ENCODE results near the gene TSPAN31. TPM values are rescaled to one million over a fixed set of nuclear protein-coding genes. Genes with fewer than 3 reads are reported as not detected.
A peak's percentile ranks its signal among the peaks of the same experiment; 100 is the strongest.
"Not testable (repeated sequence)": the region's sequence is repeated elsewhere in the genome, so short reads cannot be mapped to it uniquely, and the experiment has no call there.

TSPAN31 gene
- polyA plus RNA-seq, 6 donors from 2014 or later = 48.3 to 82.1 (median 57.7) TPM

DNA sequence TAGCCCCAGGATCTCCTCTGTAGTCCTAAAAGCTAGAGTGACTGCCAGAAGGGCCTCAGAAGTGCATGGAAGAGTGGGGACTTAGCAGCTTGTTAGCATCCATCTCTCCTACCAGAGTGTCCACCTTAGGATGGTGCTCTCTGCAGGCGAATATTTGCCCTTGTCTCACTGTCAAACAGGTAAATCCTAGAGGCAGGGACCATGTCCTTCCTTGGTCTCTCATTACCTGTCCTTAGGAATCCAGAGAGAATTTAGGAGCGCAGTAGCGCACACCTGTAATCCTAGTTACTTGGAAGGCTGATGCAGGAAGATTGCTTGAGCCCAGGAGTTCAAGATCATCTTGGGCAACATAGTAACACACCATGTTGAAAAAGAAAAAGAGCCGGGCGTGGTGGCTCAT, 27.7 kb upstream of the TSPAN31 start:
- Mint-ChIP-seq H3K4me3 (no peak overlapping the region), H3K4me1 (peaks cover 11 to 21% (median 13%) of the 10 kb centered on the region in 3 donors), H3K9me3 (no peaks in the 10 kb centered on the region), H3K27ac (no peak overlapping the region), H3K27me3 (no peaks in the 10 kb centered on the region), H3K36me3 (peaks cover 22 to 46% of the 10 kb centered on the region in 2 donors)
- DNase-seq = no peak
- no peak for ATAC-seq (ENCODE audit: low read depth in 2 of 2)

- Mint-ChIP-seq H3K27me3 (no peaks in the 10 kb centered on the region), H3K9me3 (no peaks in the 10 kb centered on the region), H3K27ac (no peak overlapping the region), H3K4me3 (peak overlapping the region in 1 of 8 donors; percentile 15), H3K4me1 (peaks cover 13 to 22% (median 15%) of the 10 kb centered on the region in 3 donors), H3K36me3 (peaks cover 17 to 46% of the 10 kb centered on the region in 2 donors)
- DNase-seq (no peak), ATAC-seq (ENCODE audit: low read depth in 2 of 2) (no peak)
These were observed 26.8 kb upstream of the TSPAN31 start for GRCh38 chr12:57717846-57718640.

GRCh38 chr12:57718641-57719528, 26.0 kb upstream of the TSPAN31 start:
- Mint-ChIP-seq H3K9me3 (no peaks in the 10 kb centered on the region), H3K36me3 (peaks cover 17 to 46% of the 10 kb centered on the region in 2 donors), H3K4me1 (peaks cover 13 to 20% (median 15%) of the 10 kb centered on the region in 3 donors), H3K27me3 (no peaks in the 10 kb centered on the region), H3K27ac (no peak overlapping the region), H3K4me3 (no peak overlapping the region)
- no peak for ATAC-seq (ENCODE audit: low read depth in 2 of 2)
- DNase-seq = no peak

- ATAC-seq (ENCODE audit: low read depth in 2 of 2) = no peak
- Mint-ChIP-seq H3K27me3 (no peaks in the 10 kb centered on the region), H3K9me3 (no peaks in the 10 kb centered on the region), H3K4me1 (peaks cover 19 to 31% (median 23%) of the 10 kb centered on the region in 3 donors), H3K27ac (peak overlapping the region in 1 of 6 donors; percentile 88), H3K4me3 (no peak overlapping the region), H3K36me3 (peaks cover 17 to 46% of the 10 kb centered on the region in 2 donors)
- no peak for DNase-seq
These were observed 24.8 kb upstream of the TSPAN31 start for GRCh38 chr12:57719777-57720605.

DNA sequence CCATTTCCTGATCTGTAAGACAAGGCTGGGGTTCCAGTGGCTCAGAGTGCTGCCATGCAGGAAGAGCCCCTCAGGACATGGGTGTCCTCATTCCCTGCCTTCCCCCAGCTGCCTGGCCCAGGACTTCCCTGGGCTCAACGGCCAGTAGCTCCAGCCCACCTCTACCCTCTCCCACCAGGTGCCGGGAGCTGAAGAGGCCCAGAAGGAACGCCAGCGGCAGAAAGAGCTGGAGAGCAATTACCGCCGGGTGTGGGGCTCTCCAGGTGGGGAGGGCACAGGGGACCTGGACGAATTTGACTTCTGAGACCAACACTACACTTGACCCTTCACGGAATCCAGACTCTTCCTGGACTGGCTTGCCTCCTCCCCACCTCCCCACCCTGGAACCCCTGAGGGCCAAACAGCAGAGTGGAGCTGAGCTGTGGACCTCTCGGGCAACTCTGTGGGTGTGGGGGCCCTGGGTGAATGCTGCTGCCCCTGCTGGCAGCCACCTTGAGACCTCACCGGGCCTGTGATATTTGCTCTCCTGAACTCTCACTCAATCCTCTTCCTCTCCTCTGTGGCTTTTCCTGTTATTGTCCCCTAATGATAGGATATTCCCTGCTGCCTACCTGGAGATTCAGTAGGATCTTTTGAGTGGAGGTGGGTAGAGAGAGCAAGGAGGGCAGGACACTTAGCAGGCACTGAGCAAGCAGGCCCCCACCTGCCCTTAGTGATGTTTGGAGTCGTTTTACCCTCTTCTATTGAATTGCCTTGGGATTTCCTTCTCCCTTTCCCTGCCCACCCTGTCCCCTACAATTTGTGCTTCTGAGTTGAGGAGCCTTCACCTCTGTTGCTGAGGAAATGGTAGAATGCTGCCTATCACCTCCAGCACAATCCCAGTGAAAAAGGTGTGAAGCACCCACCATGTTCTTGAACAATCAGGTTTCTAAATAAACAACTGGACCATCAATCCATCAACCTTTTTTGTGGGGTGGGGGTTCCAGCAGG, 23.9 kb upstream of the TSPAN31 start:
- Mint-ChIP-seq H3K27ac (no peak overlapping the region), H3K9me3 (no peaks in the 10 kb centered on the region), H3K27me3 (no peaks in the 10 kb centered on the region), H3K36me3 (peaks cover 17 to 42% of the 10 kb centered on the region in 2 donors), H3K4me1 (peaks cover 21 to 31% (median 23%) of the 10 kb centered on the region in 3 donors), H3K4me3 (no peak overlapping the region)
- no peak for DNase-seq
- no peak for ATAC-seq (ENCODE audit: low read depth in 2 of 2)

DNA sequence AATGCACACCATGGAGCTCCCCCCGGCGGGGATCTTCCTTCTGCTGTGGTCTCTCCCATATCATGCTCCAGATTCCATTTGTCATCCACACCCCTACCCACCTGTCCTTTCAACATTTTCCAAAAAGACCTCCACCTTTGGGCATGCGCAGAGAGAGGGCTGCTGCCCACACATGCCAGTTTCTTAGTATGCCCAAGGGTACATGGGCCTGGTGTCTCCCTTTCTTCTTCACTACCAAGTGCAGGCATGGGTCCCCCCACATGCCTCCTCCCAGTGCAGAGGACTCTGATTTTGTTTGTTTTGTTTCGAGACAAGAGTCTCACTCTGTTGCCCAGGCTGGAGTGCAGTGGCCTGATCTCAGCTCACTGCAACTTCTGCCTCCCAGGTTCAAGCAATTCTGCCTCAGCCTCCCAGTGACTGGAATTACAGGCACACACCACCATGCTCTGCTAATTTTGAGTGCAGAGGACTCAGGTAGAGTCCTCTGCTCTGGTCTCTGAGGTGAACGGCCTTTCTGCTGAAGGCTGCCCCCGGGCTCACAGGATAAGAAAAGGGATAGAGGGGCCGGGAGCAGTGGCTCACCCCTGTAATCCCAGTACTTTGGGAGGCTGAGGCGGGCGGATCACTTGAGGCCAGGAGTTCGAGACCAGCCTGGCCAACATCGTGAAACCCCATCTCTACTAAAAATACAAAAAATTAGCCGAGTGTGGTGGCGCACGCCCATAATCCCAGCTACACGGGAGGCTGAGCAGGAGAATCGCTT, 22.8 kb upstream of the TSPAN31 start:
- ATAC-seq (ENCODE audit: low read depth in 2 of 2); DNase-seq; H3K9me3 Mint-ChIP-seq; H3K27me3 Mint-ChIP-seq; H3K27ac Mint-ChIP-seq: not testable (repeated sequence)
- H3K36me3 Mint-ChIP-seq = peaks cover 17 to 46% of the 10 kb centered on the region in 2 donors
- H3K4me3 Mint-ChIP-seq = peak overlapping the region in 2 of 8 donors; percentile 3 to 47
- H3K4me1 Mint-ChIP-seq = peaks cover 19 to 34% (median 24%) of the 10 kb centered on the region in 3 donors

- H3K27me3 Mint-ChIP-seq = no peaks in the 10 kb centered on the region
- no peak overlapping the region for H3K4me3 Mint-ChIP-seq
- peak overlapping the region in 3 of 6 donors; percentile 15 to 52 (median 26) for H3K27ac Mint-ChIP-seq
- H3K4me1 Mint-ChIP-seq = peaks cover 19 to 34% (median 24%) of the 10 kb centered on the region in 3 donors
- peaks cover 0 to 3% (median 0%) of the 10 kb centered on the region in 7 donors for H3K9me3 Mint-ChIP-seq
- DNase-seq = no peak
- peaks cover 19 to 48% of the 10 kb centered on the region in 2 donors for H3K36me3 Mint-ChIP-seq
- ATAC-seq (ENCODE audit: low read depth in 2 of 2) = no peak
These were observed 21.9 kb upstream of the TSPAN31 start for GRCh38 chr12:57722716-57723629.

DNA sequence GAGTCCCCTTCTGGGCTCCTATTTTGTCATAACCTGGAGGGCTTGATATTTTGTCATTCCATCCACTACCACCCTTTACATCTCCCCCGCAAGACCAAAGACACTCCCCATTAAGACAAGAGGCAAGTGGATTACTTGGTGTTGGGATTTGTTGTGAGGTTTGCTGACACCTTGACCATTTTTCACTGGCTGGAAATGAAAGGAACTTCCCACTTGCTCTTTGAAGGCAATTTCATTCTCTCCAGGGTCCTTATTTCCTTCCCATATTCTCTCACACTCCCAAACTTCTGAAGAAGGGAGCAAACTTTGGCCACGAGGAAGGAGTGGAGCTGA, 21.2 kb upstream of the TSPAN31 start:
- ATAC-seq (ENCODE audit: low read depth in 2 of 2) (no peak), DNase-seq (no peak)
- no peak overlapping the region for H3K4me3 Mint-ChIP-seq
- peaks cover 20 to 34% (median 29%) of the 10 kb centered on the region in 3 donors for H3K4me1 Mint-ChIP-seq
- H3K27ac Mint-ChIP-seq = no peak overlapping the region
- H3K27me3 Mint-ChIP-seq = no peaks in the 10 kb centered on the region
- peaks cover 0 to 3% (median 0%) of the 10 kb centered on the region in 7 donors for H3K9me3 Mint-ChIP-seq
- peaks cover 20 to 49% of the 10 kb centered on the region in 2 donors for H3K36me3 Mint-ChIP-seq

DNA sequence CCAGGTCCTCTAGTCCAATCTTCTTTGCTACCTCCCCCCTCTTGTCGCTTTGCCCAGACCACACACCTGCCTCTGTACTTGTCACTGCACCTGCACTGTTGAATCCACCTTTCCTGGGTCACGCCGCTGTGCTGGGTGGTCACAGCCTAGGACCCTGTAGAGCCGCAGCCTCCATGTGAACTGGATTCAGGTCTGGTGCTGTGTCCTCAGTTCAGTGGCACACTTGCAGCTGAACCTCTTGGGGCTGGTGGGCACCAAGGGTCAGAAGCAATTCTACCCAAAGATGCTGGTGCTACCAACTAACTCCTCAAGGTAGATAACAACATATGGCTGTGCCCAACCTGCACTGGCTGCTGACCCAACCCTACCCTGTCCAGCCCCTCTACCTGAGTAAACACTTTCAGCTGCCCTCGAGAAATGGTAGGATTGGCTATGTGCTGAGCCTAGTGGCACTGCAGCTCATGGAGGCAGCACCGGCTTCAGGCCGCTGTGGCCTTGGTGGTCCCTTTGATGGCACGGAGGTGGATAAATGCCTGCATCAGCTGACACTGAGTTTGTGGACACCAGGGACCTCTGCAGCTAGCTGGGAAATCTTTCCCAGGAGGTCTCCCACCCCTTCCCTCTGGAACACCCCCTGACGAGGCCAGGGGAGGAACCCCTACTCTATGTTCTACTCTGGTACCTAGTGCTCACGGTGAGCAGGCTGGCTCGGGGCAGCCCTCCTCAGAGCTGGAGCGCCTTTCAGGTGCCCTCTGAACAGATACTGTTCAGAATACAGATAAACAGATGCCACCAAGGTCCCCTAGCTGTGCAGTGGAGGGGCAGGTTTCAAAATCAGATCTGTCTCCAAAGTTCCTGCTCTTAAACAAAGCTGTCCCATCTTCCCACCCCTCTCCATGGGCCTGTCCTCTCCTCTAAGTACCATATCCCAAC, 20.6 kb upstream of the TSPAN31 start:
- DNase-seq (no peak), ATAC-seq (ENCODE audit: low read depth in 2 of 2) (no peak)
- peak overlapping the region in 5 of 6 donors; percentile 55 to 90 (median 63) for H3K27ac Mint-ChIP-seq
- H3K27me3 Mint-ChIP-seq = no peaks in the 10 kb centered on the region
- H3K9me3 Mint-ChIP-seq = peaks cover 0 to 3% (median 0%) of the 10 kb centered on the region in 7 donors
- H3K4me3 Mint-ChIP-seq = no peak overlapping the region
- peaks cover 15 to 46% of the 10 kb centered on the region in 2 donors for H3K36me3 Mint-ChIP-seq
- peaks cover 22 to 31% (median 27%) of the 10 kb centered on the region in 3 donors for H3K4me1 Mint-ChIP-seq

Measured in naive B cell (primary cell).